Effector memory CD4-positive, alpha-beta T cell (primary cell): ENCODE data around the gene LARGE1.

Source experiments
- DNase-seq, 3 donors: peaks; one replicate each; pipeline ENCODE4 v3.0.0-alpha.2; 2020
- H3K27ac ChIP-seq: 2 replicates; pipeline ENCODE4 v1.7.0; 2013; ENCODE audit warnings: mild to moderate bottlenecking, low read length, moderate library complexity; ENCODE audit not compliant: insufficient read depth, poor library complexity, severe bottlenecking
- H3K27me3 ChIP-seq: replicated peaks from 2 replicates; pipeline ENCODE4 v1.7.0; 2013; ENCODE audit warnings: mild to moderate bottlenecking, low read length; ENCODE audit not compliant: insufficient read depth, control insufficient read depth, poor library complexity, severe bottlenecking
- H3K36me3 ChIP-seq: 2 replicates; pipeline ENCODE4 v1.7.0; 2013; ENCODE audit warnings: mild to moderate bottlenecking, low read length, moderate library complexity; ENCODE audit not compliant: control insufficient read depth, insufficient read depth
- H3K4me1 ChIP-seq: 2 replicates; pipeline ENCODE4 v1.7.0; 2013; ENCODE audit warnings: low read length, mild to moderate bottlenecking; ENCODE audit not compliant: control insufficient read depth, insufficient read depth, poor library complexity, severe bottlenecking
- H3K4me3 ChIP-seq: 2 replicates; pipeline ENCODE4 v1.7.0; 2013; ENCODE audit warnings: low read length, low read depth, mild to moderate bottlenecking; ENCODE audit not compliant: insufficient read depth, poor library complexity, severe bottlenecking
- H3K9me3 ChIP-seq: 2 replicates; pipeline ENCODE4 v1.7.0; 2013; ENCODE audit warnings: mild to moderate bottlenecking, low read length, moderate library complexity; ENCODE audit not compliant: control insufficient read depth

LARGE1 gene

DNA sequence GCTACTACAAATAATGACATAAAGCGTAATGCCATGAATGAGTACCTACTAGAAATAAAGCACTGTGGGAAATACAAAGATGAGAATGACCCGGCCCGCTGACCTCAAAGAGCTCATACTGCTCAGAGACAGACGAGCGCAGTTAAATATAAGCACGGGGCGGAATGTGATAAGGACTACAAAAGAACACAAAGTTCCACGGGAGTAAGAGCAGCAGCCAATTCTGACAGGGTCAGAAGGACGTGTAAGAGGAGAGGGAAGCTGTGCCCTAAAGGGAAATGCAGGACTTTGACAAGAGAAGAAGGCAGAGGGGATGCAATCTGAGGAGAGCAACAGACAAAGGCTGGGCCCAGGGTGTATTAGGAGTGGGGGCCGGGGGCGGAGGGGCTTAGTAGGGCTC lies 314.6 kb downstream of the LARGE1 start:
- no peaks in the 10 kb centered on the region for H3K27me3 ChIP-seq
- no peak overlapping the region for H3K4me3 ChIP-seq
- no peaks in the 10 kb centered on the region for H3K4me1 ChIP-seq
- H3K9me3 ChIP-seq: no peaks in the 10 kb centered on the region
- DNase-seq: no peak
- no peaks in the 10 kb centered on the region for H3K36me3 ChIP-seq
- H3K27ac ChIP-seq: no peak overlapping the region

GRCh38 chr22:33605221-33605620 lies 315.1 kb downstream of the LARGE1 start:
- H3K4me1 ChIP-seq: no peaks in the 10 kb centered on the region
- no peaks in the 10 kb centered on the region for H3K27me3 ChIP-seq
- H3K36me3 ChIP-seq: no peaks in the 10 kb centered on the region
- no peak overlapping the region for H3K4me3 ChIP-seq
- H3K27ac ChIP-seq: no peak overlapping the region
- no peak for DNase-seq
- H3K9me3 ChIP-seq: no peaks in the 10 kb centered on the region

DNA sequence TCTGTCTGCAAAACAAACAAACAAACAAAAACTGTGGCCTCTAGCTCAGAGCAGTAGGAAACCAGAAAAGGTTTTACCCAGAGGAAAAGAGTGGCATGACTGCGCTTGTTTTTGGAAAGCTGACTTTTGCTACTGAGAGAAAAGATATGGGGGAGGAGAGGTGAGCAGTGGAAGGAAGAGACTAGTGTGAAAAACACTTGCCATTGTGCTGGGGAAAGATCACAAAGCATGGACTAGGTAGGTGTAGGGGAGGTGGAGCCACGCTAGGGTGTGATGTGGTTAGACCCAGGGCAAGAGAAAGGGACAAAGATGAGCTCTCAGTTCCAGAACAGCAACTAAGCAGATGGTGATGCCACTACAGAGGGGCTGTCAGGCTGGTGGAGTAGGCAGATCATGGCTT lies 319.2 kb downstream of the LARGE1 start:
- no peak overlapping the region for H3K4me3 ChIP-seq
- DNase-seq: no peak
- no peaks in the 10 kb centered on the region for H3K4me1 ChIP-seq
- no peaks in the 10 kb centered on the region for H3K27me3 ChIP-seq
- H3K9me3 ChIP-seq: no peaks in the 10 kb centered on the region
- H3K36me3 ChIP-seq: no peaks in the 10 kb centered on the region
- H3K27ac ChIP-seq: no peak overlapping the region

DNA sequence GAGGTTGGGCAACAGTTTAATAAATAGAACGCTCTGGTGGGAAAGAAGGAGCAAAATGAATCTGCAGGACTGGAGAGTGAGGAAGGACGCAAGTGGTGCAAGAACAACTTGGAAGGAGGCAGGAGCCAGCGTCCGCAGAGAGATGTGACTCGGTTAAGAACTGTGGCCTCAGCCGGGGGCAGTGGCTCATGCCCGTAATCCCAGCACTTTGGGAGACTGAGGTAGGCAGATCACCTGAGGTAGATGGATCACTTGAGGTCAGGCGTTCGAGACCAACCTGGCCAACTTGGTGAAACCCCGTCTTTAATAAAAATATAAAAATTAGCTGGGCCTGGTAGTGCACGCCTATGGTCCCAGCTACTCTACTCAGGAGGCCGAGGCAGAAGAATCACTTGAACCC lies 319.7 kb downstream of the LARGE1 start:
- H3K9me3 ChIP-seq: no peaks in the 10 kb centered on the region
- H3K4me3 ChIP-seq: no peak overlapping the region
- no peaks in the 10 kb centered on the region for H3K27me3 ChIP-seq

DNA sequence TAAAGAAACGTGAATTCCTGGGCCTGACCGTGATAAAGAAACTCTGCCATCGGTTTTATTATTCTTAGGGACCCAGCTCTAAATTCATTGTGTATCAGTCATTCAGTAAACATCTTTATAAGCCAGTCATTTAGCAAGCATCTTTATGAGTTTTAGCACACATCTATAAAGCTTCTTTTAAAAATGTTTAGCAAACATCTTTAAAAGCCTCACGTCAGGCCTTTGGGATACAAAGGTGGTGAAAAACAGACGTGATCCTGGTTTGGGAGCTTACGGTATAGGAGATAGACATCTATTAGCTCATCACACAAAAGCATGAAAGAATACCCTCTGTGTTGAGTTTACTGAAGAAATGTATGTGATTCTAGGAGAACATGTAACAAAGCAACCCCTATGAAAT lies 320.2 kb downstream of the LARGE1 start:
- Histone ChIP-seq H3K9me3 (no peaks in the 10 kb centered on the region), H3K4me1 (no peaks in the 10 kb centered on the region), H3K36me3 (no peaks in the 10 kb centered on the region), H3K4me3 (no peak overlapping the region), H3K27me3 (no peaks in the 10 kb centered on the region), H3K27ac (no peak overlapping the region)
- no peak for DNase-seq

More for the DNA sequence above, 319.7 kb downstream of the LARGE1 start:
- DNase-seq: no peak
- Histone ChIP-seq H3K27ac (no peak overlapping the region), H3K36me3 (no peaks in the 10 kb centered on the region), H3K4me1 (no peaks in the 10 kb centered on the region)

DNA sequence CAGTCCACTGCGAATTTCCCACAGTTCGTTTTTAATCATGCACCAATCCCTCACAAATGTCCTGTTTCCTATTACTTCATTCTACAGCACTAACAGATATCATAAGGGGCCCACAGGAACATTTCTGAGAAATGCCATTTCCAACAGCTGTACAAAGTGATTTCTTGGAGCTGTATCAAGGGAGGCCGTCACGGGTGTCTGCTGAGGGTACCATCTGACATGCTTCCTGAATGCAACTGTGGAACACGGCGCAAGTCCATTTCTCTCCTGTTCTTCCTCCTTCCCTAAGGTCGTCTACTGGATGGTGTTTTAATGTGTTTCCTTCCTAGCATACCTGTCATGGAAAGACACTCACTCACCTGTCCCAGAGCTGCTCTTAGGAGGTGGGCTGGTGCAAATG lies 320.7 kb downstream of the LARGE1 start:
- DNase-seq: no peak
- H3K4me1 ChIP-seq: no peaks in the 10 kb centered on the region
- no peaks in the 10 kb centered on the region for H3K27me3 ChIP-seq
- H3K36me3 ChIP-seq: no peaks in the 10 kb centered on the region
- no peak overlapping the region for H3K27ac ChIP-seq
- H3K4me3 ChIP-seq: no peak overlapping the region
- H3K9me3 ChIP-seq: no peaks in the 10 kb centered on the region

GRCh38 chr22:33598821-33599220 lies 321.5 kb downstream of the LARGE1 start:
- Histone ChIP-seq H3K36me3 (no peaks in the 10 kb centered on the region), H3K9me3 (no peaks in the 10 kb centered on the region), H3K27me3 (no peaks in the 10 kb centered on the region), H3K4me1 (no peaks in the 10 kb centered on the region), H3K4me3 (no peak overlapping the region), H3K27ac (no peak overlapping the region)
- DNase-seq: no peak

DNA sequence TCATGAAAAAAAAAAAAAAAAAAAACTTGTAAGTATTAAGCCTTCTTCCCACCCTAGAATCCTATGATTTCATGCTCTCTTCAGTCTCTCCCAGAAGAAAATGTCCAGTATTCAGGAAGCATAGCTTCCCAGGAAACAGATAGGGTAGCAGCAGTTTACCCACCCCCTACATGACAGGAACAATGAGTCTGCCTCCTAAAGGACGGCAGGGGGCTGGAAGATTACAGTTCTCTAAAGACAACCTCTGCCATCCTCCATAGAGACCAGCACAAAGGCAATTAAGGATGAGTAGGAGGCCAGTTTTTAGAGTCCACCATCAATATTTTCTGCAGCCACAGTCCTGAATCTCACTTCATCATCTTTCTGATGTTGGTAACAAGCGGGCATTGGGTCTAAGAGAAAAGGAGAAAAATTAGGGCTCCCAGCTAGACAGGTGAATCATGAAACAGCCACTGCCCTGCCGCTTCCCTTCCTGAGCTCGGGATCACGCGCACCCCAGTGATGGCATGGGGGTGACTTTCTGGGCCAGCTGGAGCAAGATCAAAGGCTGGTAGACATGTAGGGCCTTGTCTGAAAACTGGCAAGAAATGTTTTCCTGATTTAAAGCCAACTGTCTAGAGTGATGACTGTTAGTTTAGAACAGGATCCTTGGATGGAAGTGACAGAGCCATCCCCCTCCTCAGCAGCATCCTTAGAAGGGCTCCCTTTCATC lies 322.8 kb downstream of the LARGE1 start:
- no peaks in the 10 kb centered on the region for H3K9me3 ChIP-seq
- H3K27me3 ChIP-seq: no peaks in the 10 kb centered on the region
- H3K27ac ChIP-seq: no peak overlapping the region
- no peaks in the 10 kb centered on the region for H3K36me3 ChIP-seq
- no peak for DNase-seq
- no peak overlapping the region for H3K4me3 ChIP-seq
- H3K4me1 ChIP-seq: no peaks in the 10 kb centered on the region

GRCh38 chr22:33593818-33594217 lies 326.5 kb downstream of the LARGE1 start:
- Histone ChIP-seq H3K9me3 (no peaks in the 10 kb centered on the region), H3K4me1 (no peaks in the 10 kb centered on the region), H3K36me3 (no peaks in the 10 kb centered on the region), H3K4me3 (no peak overlapping the region), H3K27me3 (no peaks in the 10 kb centered on the region), H3K27ac (no peak overlapping the region)
- no peak for DNase-seq

GRCh38 chr22:33591946-33592345 lies 328.3 kb downstream of the LARGE1 start:
- Histone ChIP-seq H3K9me3 (no peaks in the 10 kb centered on the region), H3K36me3 (no peaks in the 10 kb centered on the region), H3K27me3 (no peaks in the 10 kb centered on the region), H3K4me1 (no peaks in the 10 kb centered on the region), H3K4me3 (no peak overlapping the region), H3K27ac (no peak overlapping the region)
- DNase-seq: no peak
